IMR-90 (cell line): ENCODE measurements around the gene CATSPER3. TPM values are rescaled to one million over a fixed set of nuclear protein-coding genes. Genes with fewer than 3 reads are reported as not detected.

Experiments used
- ATAC-seq: fragments of 200-7000 bp; cut with Tn5 transposase; 2 replicates; pipeline ENCODE4 v1.9.1; 2020; ENCODE audit warnings: low read depth, mild to moderate bottlenecking, moderate library complexity
- BruUV-seq: library from RNA; stranded (reverse); fragments of 400-500 nt; replicated peaks from 2 replicates; lab custom pipeline; 2021; lab: Mats Ljungman, UMichigan
- CTCF ChIA-PET: fragments of 300-600 bp; formaldehyde crosslinking; extraction: SDS; loops from one replicate; lab custom pipeline; 2021; ENCODE audit warnings: antibody characterized with exemption; lab: Yijun Ruan, JAX
- POLR2A ChIA-PET: fragments of 300-600 bp; sonication (Branson Sonifier 250); formaldehyde crosslinking; loops from one replicate; lab custom pipeline; 2022; ENCODE audit warnings: antibody characterized with exemption; ENCODE audit not compliant: unreplicated experiment; lab: Charles Lee
- DNase-seq: peaks from one replicate; pipeline ENCODE4 v3.0.0; 2013
- H2AFZ ChIP-seq: replicated peaks from 2 replicates; pipeline ENCODE3; 2013; ENCODE audit warnings: low read length, mild to moderate bottlenecking; ENCODE audit not compliant: poor library complexity
- H2AK5ac ChIP-seq: 2 replicates; pipeline ENCODE4 v1.6.1; 2013; ENCODE audit warnings: low read depth, low read length, inconsistent platforms
- H2AK9ac ChIP-seq: replicated peaks from 2 replicates; pipeline ENCODE3; 2013; ENCODE audit warnings: mild to moderate bottlenecking, low read depth, low read length, moderate library complexity; ENCODE audit not compliant: poor library complexity
- H2BK120ac ChIP-seq: 2 replicates; pipeline ENCODE4 v1.6.1; 2013; ENCODE audit warnings: low read depth, low read length, inconsistent platforms
- H2BK15ac ChIP-seq: 3 replicates; pipeline ENCODE4 v1.6.1; 2013; ENCODE audit warnings: low read depth, low read length, inconsistent platforms
- H2BK20ac ChIP-seq: 2 replicates; pipeline ENCODE4 v1.6.1; 2013; ENCODE audit warnings: low read depth, mild to moderate bottlenecking, inconsistent platforms, low read length, moderate library complexity
- H2BK5ac ChIP-seq: 2 replicates; pipeline ENCODE4 v1.6.1; 2013; ENCODE audit warnings: mild to moderate bottlenecking, low read depth, low read length, inconsistent platforms; ENCODE audit not compliant: poor library complexity, severe bottlenecking
- H3K14ac ChIP-seq: replicated peaks from 2 replicates; pipeline ENCODE4 v1.6.1; 2013; ENCODE audit warnings: low read depth, low read length, inconsistent platforms
- H3K18ac ChIP-seq: 2 replicates; pipeline ENCODE4 v1.6.1; 2013; ENCODE audit warnings: low read depth, low read length, control low read depth
- H3K23ac ChIP-seq: 2 replicates; pipeline ENCODE4 v1.6.1; 2013; ENCODE audit warnings: low read depth, low read length, inconsistent platforms
- H3K27ac ChIP-seq: 2 replicates; pipeline ENCODE4 v1.5.1; 2013; ENCODE audit warnings: mild to moderate bottlenecking, control low read depth, low read length; ENCODE audit not compliant: insufficient read depth
- H3K27me3 ChIP-seq: 2 replicates; pipeline ENCODE4 v1.6.1; 2013; ENCODE audit warnings: low read length; ENCODE audit not compliant: control insufficient read depth, insufficient read depth
- H3K36me3 ChIP-seq: 2 replicates; pipeline ENCODE4 v1.6.1; 2013; ENCODE audit warnings: low read length, mixed read lengths; ENCODE audit not compliant: control insufficient read depth, insufficient read depth
- H3K4ac ChIP-seq: 2 replicates; pipeline ENCODE4 v1.6.1; 2013; ENCODE audit warnings: low read depth, low read length, inconsistent platforms
- H3K4me1 ChIP-seq: 2 replicates; pipeline ENCODE4 v1.6.1; 2013; ENCODE audit warnings: low read length, mixed read lengths; ENCODE audit not compliant: control insufficient read depth, insufficient read depth
- H3K4me2 ChIP-seq: 2 replicates; pipeline ENCODE4 v1.6.1; 2013; ENCODE audit warnings: low read depth, mild to moderate bottlenecking, control low read depth, low read length, moderate library complexity
- H3K4me3 ChIP-seq: 2 replicates; pipeline ENCODE4 v1.5.1; 2013; ENCODE audit warnings: low read depth, mild to moderate bottlenecking, control low read depth, low read length, moderate library complexity; ENCODE audit not compliant: insufficient read depth
- H3K56ac ChIP-seq: 2 replicates; pipeline ENCODE4 v1.6.1; 2013; ENCODE audit warnings: low read length, inconsistent platforms; ENCODE audit not compliant: insufficient read depth; ENCODE audit errors: extremely low read depth
- H3K79me1 ChIP-seq, 2 experiments: 2 replicates each; pipeline ENCODE4 v1.6.1; 2013; ENCODE audit warnings: low read length in 2 of 2, inconsistent platforms in 1 of 2, low read depth in 1 of 2
- H3K9ac ChIP-seq: 2 replicates; pipeline ENCODE4 v1.6.1; 2013; ENCODE audit warnings: low read depth, low read length, control low read depth
- H3K9me1 ChIP-seq: 2 replicates; pipeline ENCODE4 v1.6.1; 2013; ENCODE audit warnings: low read length, inconsistent platforms; ENCODE audit not compliant: insufficient read depth
- H3K9me3 ChIP-seq: 2 replicates; pipeline ENCODE4 v1.6.1; 2013; ENCODE audit warnings: low read length; ENCODE audit not compliant: control insufficient read depth, insufficient read depth
- H4K20me1 ChIP-seq: 2 replicates; pipeline ENCODE4 v1.6.1; 2013; ENCODE audit warnings: low read length, inconsistent platforms; ENCODE audit not compliant: insufficient read depth
- H4K5ac ChIP-seq: 2 replicates; pipeline ENCODE4 v1.6.1; 2013; ENCODE audit warnings: mild to moderate bottlenecking, low read depth, low read length, control low read depth
- H4K8ac ChIP-seq, 2 experiments: 2 replicates each; pipeline ENCODE4 v1.6.1; 2013; ENCODE audit warnings: low read depth in 2 of 2, low read length in 2 of 2, control low read depth in 1 of 2, inconsistent platforms in 1 of 2
- H4K91ac ChIP-seq: 2 replicates; pipeline ENCODE4 v1.6.1; 2013; ENCODE audit warnings: low read depth, low read length, inconsistent platforms; ENCODE audit not compliant: insufficient read depth
- BHLHE40 ChIP-seq: fragments of 150-350 bp; IDR thresholded peaks from 2 replicates; pipeline ENCODE4 v1.6.1; 2016; ENCODE audit warnings: mild to moderate bottlenecking, low read depth, low read length
- CEBPB ChIP-seq: IDR thresholded peaks from 2 replicates; pipeline ENCODE4 v1.6.1; 2012; ENCODE audit warnings: low read depth, low read length, improper control_type of control experiment
- CHD1 ChIP-seq: IDR thresholded peaks from 2 replicates; pipeline ENCODE4 v1.6.1; 2012; ENCODE audit warnings: low read depth, low read length, improper control_type of control experiment
- FOS ChIP-seq: fragments of 150-350 bp; IDR thresholded peaks from 2 replicates; pipeline ENCODE4 v1.6.1; 2016; ENCODE audit warnings: low read depth, low read length
- MAFK ChIP-seq: IDR thresholded peaks from 2 replicates; pipeline ENCODE4 v1.6.1; 2012; ENCODE audit warnings: low read depth, low read length, improper control_type of control experiment
- MAZ ChIP-seq: IDR thresholded peaks from 2 replicates; pipeline ENCODE4 v1.6.1; 2012; ENCODE audit warnings: low read depth, mild to moderate bottlenecking, low read length, improper control_type of control experiment, moderate library complexity, borderline replicate concordance
- NFE2L2 ChIP-seq: fragments of 150-350 bp; IDR thresholded peaks from 2 replicates; pipeline ENCODE4 v1.6.1; 2016; ENCODE audit warnings: low read depth, mild to moderate bottlenecking, low read length
- RCOR1 ChIP-seq: IDR thresholded peaks from 2 replicates; pipeline ENCODE4 v1.6.1; 2012; ENCODE audit warnings: mild to moderate bottlenecking, low read length, improper control_type of control experiment; ENCODE audit not compliant: insufficient replicate concordance
- RFX5 ChIP-seq: IDR thresholded peaks from 2 replicates; pipeline ENCODE4 v1.8.0; 2012; ENCODE audit warnings: low read depth, mild to moderate bottlenecking, low read length, moderate library complexity
- SMC3 ChIP-seq: fragments of 150-350 bp; IDR thresholded peaks from 2 replicates; pipeline ENCODE4 v1.6.1; 2016; ENCODE audit warnings: low read depth, mild to moderate bottlenecking, antibody characterized with exemption, low read length, moderate library complexity
- WGBS, 2 experiments: methylation state at CpG; one replicate each; pipeline versions ENCODE4 v1.1.5 to v1.1.7; 2013; ENCODE audit warnings: missing lambda C conversion rate in 2 of 2; ENCODE audit not compliant: insufficient read length in 1 of 2; ENCODE audit errors: extremely low coverage in 2 of 2; 5-methylcytosine and 5-hydroxymethylcytosine counted together
- dilution Hi-C: fragments of 300-500 bp; cut with HindIII; formaldehyde crosslinking; loops from one replicate; pipeline ENCODE4 v1.14.3; 2018; ENCODE audit warnings: low sequenced_read_pairs; ENCODE audit not compliant: unreplicated experiment
- in situ Hi-C: fragments of 300-500 bp; cut with MboI; formaldehyde crosslinking; loops from 3 replicates; pipeline ENCODE4 v1.14.3; 2019; ENCODE audit warnings: low sequenced_read_pairs, inconsistent platforms, mixed read lengths
- intact Hi-C: fragments of 100-400 bp; cut with micrococcal nuclease; formaldehyde crosslinking; loops from 2 replicates; pipeline ENCODE4 v1.10.0; 2022
- polyA plus RNA-seq, 3 experiments: library from polyadenylated mRNA; depleted of rRNA; stranded (reverse); fragments of >200 nt; gene quantifications; 2 replicates each; pipeline ENCODE4 v1.2.3, GENCODE V29; 2012; ENCODE audit warnings: low replicate concordance in 1 of 3
- total RNA-seq: library from RNA; depleted of rRNA; stranded (reverse); fragments of >200 nt; gene quantifications from 2 replicates; pipeline ENCODE4 v1.2.3, GENCODE V29; 2012
- TF ChIP-seq, protein P1 (sequence below): fragments of 150-350 bp; IDR thresholded peaks from 2 replicates; pipeline ENCODE4 v1.6.1; 2016; ENCODE audit warnings: low read depth, mild to moderate bottlenecking, low read length, moderate library complexity, borderline replicate concordance

CATSPER3 gene
- total and polyA plus RNA-seq, 2 of the 4 experiments (the other 2 are of a cell fraction): under 0.01 to 0.12 TPM

DNA sequence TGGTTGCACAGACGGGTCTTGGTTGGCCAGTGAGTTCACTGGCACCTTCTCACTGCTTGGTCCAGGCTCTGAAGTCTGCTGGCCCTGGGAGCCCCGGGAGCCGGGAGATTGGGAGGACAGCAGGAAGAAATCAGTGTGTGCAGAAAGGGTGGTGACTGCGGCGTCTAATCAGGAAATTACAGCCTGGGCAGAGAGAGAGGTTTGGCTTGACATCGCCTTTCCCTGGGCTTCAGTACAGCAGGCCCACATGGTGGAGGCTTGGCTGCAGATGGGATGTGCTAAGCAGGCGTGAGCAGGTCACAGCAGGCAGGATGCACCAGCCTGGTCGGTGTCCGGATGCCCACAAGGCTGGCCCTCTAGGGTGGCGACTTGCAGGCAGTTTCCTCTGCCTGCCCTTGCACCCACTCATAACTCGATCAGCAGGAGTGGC lies 49.2 kb downstream of the CATSPER3 start:
- peaks cover 7% of the 10 kb centered on the region; the same call in 1 of the 2 replicates for H3K4me1 ChIP-seq
- dilution Hi-C loops (no loop called here), intact Hi-C loops (no loop called here), in situ Hi-C loops (loop anchor here (10.0 kb wide), 1 partner anchor 318 kb away; no protein-coding TSS in a partner anchor)
- no peak overlapping the region for H3K4ac ChIP-seq
- ATAC-seq: no peak
- H3K18ac ChIP-seq: no peak overlapping the region
- POLR2A ChIA-PET: no interaction called here
- H2AK9ac ChIP-seq: no peak overlapping the region
- TF ChIP-seq, protein P1, sequence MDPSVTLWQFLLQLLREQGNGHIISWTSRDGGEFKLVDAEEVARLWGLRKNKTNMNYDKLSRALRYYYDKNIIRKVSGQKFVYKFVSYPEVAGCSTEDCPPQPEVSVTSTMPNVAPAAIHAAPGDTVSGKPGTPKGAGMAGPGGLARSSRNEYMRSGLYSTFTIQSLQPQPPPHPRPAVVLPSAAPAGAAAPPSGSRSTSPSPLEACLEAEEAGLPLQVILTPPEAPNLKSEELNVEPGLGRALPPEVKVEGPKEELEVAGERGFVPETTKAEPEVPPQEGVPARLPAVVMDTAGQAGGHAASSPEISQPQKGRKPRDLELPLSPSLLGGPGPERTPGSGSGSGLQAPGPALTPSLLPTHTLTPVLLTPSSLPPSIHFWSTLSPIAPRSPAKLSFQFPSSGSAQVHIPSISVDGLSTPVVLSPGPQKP: no peak
- TF ChIP-seq BHLHE40: no peak
- TF ChIP-seq CHD1: no peak
- no peak for TF ChIP-seq MAZ
- no peak for TF ChIP-seq SMC3
- no peak for TF ChIP-seq MAFK
- no peak for TF ChIP-seq FOS
- TF ChIP-seq NFE2L2: no peak
- TF ChIP-seq RCOR1: no peak
- TF ChIP-seq CEBPB: no peak
- no peak for TF ChIP-seq RFX5
- no peak overlapping the region for H3K14ac ChIP-seq
- H3K27ac ChIP-seq: no peak overlapping the region
- no peak overlapping the region for H2BK20ac ChIP-seq
- DNase-seq: no peak
- no peaks in the 10 kb centered on the region for H3K27me3 ChIP-seq
- 80% methylated on average over 7 of the region's 11 CpGs; no CpG with 5 or more reads in 1 of the 2 experiments for WGBS, 2 experiments
- no peak overlapping the region for H2BK15ac ChIP-seq
- H3K36me3 ChIP-seq: peaks cover 4% of the 10 kb centered on the region; the same call in 1 of the 2 replicates
- no peak overlapping the region for H3K4me3 ChIP-seq
- no TSS peak for BruUV-seq
- no peak overlapping the region for H2AFZ ChIP-seq
- no peak overlapping the region for H3K56ac ChIP-seq
- H4K20me1 ChIP-seq: peaks cover 6% of the 10 kb centered on the region; the same call in 1 of the 2 replicates
- H3K9me3 ChIP-seq: no peaks in the 10 kb centered on the region
- no peak overlapping the region for H2BK120ac ChIP-seq
- H3K79me1 ChIP-seq: peaks cover 0 to 6% of the 10 kb centered on the region in 2 experiments; a peak in 1 of 4 replicates
- H3K9me1 ChIP-seq: peaks cover 6% of the 10 kb centered on the region; the same call in 1 of the 2 replicates
- no peak overlapping the region for H2AK5ac ChIP-seq
- no peak overlapping the region for H4K5ac ChIP-seq
- H3K9ac ChIP-seq: no peak overlapping the region
- H3K4me2 ChIP-seq: no peak overlapping the region
- H4K91ac ChIP-seq: no peak overlapping the region
- CTCF ChIA-PET: no interaction called here
- H2BK5ac ChIP-seq: no peak overlapping the region
- H3K23ac ChIP-seq: no peak overlapping the region
- no peak overlapping the region for H4K8ac ChIP-seq
